GM19035 (cell line): ENCODE data around the gene PDE4D.

ENCODE experiments used
- ATAC-seq: cut with Tn5 transposase; IDR thresholded peaks from one replicate; pipeline ENCODE4 v1.9.1; 2021; ENCODE audit not compliant: unreplicated experiment

Gene PDE4D

GRCh38 chr5:59562756-59563389 is 330.7 kb downstream of the PDE4D start:
- ATAC-seq = peak; percentile 92

GRCh38 chr5:59560553-59560952 is 333.0 kb downstream of the PDE4D start:
- ATAC-seq = no peak

- ATAC-seq = no peak
Observed at GRCh38 chr5:59559847-59560246, 333.7 kb downstream of the PDE4D start.

GRCh38 chr5:59559323-59559722 is 334.2 kb downstream of the PDE4D start:
- ATAC-seq = no peak

- ATAC-seq = no peak
Observed at GRCh38 chr5:59558501-59558900, 335.0 kb downstream of the PDE4D start.

GRCh38 chr5:59557572-59557971 is 336.0 kb downstream of the PDE4D start:
- ATAC-seq = no peak

- no peak for ATAC-seq
Observed at GRCh38 chr5:59555596-59555995, 337.9 kb downstream of the PDE4D start.

GRCh38 chr5:59554501-59554900 is 339.0 kb downstream of the PDE4D start:
- no peak for ATAC-seq

GRCh38 chr5:59553992-59554391 is 339.5 kb downstream of the PDE4D start:
- no peak for ATAC-seq

GRCh38 chr5:59548807-59549357 is 344.6 kb downstream of the PDE4D start:
- no peak for ATAC-seq

- no peak for ATAC-seq
Observed at GRCh38 chr5:59547731-59548130, 345.8 kb downstream of the PDE4D start.

GRCh38 chr5:59544573-59544972 is 349.0 kb downstream of the PDE4D start:
- no peak for ATAC-seq

GRCh38 chr5:59543821-59544442 is 349.6 kb downstream of the PDE4D start:
- no peak for ATAC-seq

GRCh38 chr5:59542851-59543820 is 350.4 kb downstream of the PDE4D start:
- ATAC-seq = no peak

GRCh38 chr5:59542306-59542705 is 351.2 kb downstream of the PDE4D start:
- no peak for ATAC-seq

GRCh38 chr5:59540366-59540765 is 353.2 kb downstream of the PDE4D start:
- no peak for ATAC-seq

- no peak for ATAC-seq
Observed at GRCh38 chr5:59538750-59539121, 354.8 kb downstream of the PDE4D start.

GRCh38 chr5:59537961-59538749 is 355.4 kb downstream of the PDE4D start:
- no peak for ATAC-seq

- ATAC-seq = no peak
Observed at GRCh38 chr5:59536875-59537274, 356.7 kb downstream of the PDE4D start.

GRCh38 chr5:59535561-59535960 is 358.0 kb downstream of the PDE4D start:
- no peak for ATAC-seq

- ATAC-seq = no peak
Observed at GRCh38 chr5:59533730-59534108, 359.8 kb downstream of the PDE4D start.
